GM15510 (cell line): ENCODE results near the gene SAMD11.

Source experiments
- POLR2A ChIP-seq: IDR thresholded peaks from 3 replicates; pipeline ENCODE4 v1.6.1; 2011; ENCODE audit warnings: borderline replicate concordance; ENCODE audit not compliant: insufficient read length; ENCODE audit errors: extremely low read depth

Gene SAMD11

GRCh38 chr1:924656-925560, 1.2 kb downstream of the SAMD11 start:
- no peak for TF ChIP-seq POLR2A

- TF ChIP-seq POLR2A = no peak
Measured at GRCh38 chr1:925561-926421, 2.1 kb downstream of the SAMD11 start.

- no peak for TF ChIP-seq POLR2A
Measured at GRCh38 chr1:927234-927633, 3.5 kb downstream of the SAMD11 start.

GRCh38 chr1:927748-928147, 4.0 kb downstream of the SAMD11 start:
- no peak for TF ChIP-seq POLR2A

GRCh38 chr1:928825-929661, 5.3 kb downstream of the SAMD11 start:
- no peak for TF ChIP-seq POLR2A

- TF ChIP-seq POLR2A = no peak
Measured at GRCh38 chr1:929712-930632, 6.2 kb downstream of the SAMD11 start.

GRCh38 chr1:930633-931138, 7.0 kb downstream of the SAMD11 start:
- TF ChIP-seq POLR2A = no peak

GRCh38 chr1:931380-932172, 7.9 kb downstream of the SAMD11 start:
- no peak for TF ChIP-seq POLR2A

GRCh38 chr1:932173-932510, 8.4 kb downstream of the SAMD11 start:
- TF ChIP-seq POLR2A = no peak

- TF ChIP-seq POLR2A = no peak
Measured at GRCh38 chr1:932776-933602, 9.3 kb downstream of the SAMD11 start.

GRCh38 chr1:933603-933940, 9.8 kb downstream of the SAMD11 start:
- TF ChIP-seq POLR2A = no peak
